Measurements from ENCODE around the gene GALT. TPM values are rescaled to one million over a fixed set of nuclear protein-coding genes. Genes with fewer than 3 reads are reported as not detected.
A peak's percentile ranks its signal among the peaks of the same experiment; 100 is the strongest.

GALT gene
- total RNA-seq, 2 donors from 2014 or later, result 44.3 to 49.3 TPM

DNA sequence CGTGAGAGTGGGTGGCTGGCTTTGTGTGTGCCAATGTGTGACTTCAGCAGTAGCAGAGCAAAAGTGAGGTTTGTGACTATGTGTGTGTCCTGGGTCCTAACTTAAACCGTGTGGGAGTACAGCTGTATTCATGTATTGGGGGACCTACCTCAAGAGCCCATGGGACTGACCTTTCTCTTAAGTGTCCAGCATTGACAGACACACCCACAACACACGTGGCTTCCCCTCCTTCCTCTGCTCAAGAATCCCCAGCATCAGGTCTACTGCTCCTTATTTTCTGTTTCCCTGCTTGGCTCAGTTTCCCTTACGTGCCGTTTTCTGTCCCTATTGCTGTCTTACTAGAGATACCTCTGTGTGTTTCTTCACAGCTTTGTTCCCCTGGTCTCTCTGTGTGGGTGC, 6.1 kb downstream of the GALT start:
- no peak for DNase-seq
- H3K4me1 ChIP-seq (ENCODE audit: control insufficient read depth, insufficient read depth, low read length), result peaks cover 23% of the 10 kb centered on the region
- Mint-ChIP-seq H3K4me1 (peaks cover 47% of the 10 kb centered on the region), H3K27ac (peak overlapping the region; percentile 73), H3K4me3 (peak overlapping the region; percentile 66), H3K36me3 (ENCODE audit: low read depth) (peaks cover 20% of the 10 kb centered on the region), H3K9me3 (no peaks in the 10 kb centered on the region), H3K27me3 (ENCODE audit: insufficient read depth) (peaks cover 3% of the 10 kb centered on the region)
- WGBS, 2 experiments (ENCODE audit: insufficient coverage in 1 of 2, insufficient read length in 1 of 2), result 70 to 77% methylated on average over 3 to 5 of the region's 5 CpGs
- H3K36me3 ChIP-seq (ENCODE audit: control insufficient read depth, insufficient read depth, low read length), result peaks cover 28% of the 10 kb centered on the region
- H3K9me3 ChIP-seq (ENCODE audit: control insufficient read depth, low read length), result no peaks in the 10 kb centered on the region
- peak overlapping the region; percentile 86 for H3K4me3 ChIP-seq (ENCODE audit: low read length)
- no peaks in the 10 kb centered on the region for H3K27me3 ChIP-seq (ENCODE audit: control insufficient read depth, insufficient read depth, low read length, poor library complexity, severe bottlenecking)
- TF ChIP-seq, protein P1, sequence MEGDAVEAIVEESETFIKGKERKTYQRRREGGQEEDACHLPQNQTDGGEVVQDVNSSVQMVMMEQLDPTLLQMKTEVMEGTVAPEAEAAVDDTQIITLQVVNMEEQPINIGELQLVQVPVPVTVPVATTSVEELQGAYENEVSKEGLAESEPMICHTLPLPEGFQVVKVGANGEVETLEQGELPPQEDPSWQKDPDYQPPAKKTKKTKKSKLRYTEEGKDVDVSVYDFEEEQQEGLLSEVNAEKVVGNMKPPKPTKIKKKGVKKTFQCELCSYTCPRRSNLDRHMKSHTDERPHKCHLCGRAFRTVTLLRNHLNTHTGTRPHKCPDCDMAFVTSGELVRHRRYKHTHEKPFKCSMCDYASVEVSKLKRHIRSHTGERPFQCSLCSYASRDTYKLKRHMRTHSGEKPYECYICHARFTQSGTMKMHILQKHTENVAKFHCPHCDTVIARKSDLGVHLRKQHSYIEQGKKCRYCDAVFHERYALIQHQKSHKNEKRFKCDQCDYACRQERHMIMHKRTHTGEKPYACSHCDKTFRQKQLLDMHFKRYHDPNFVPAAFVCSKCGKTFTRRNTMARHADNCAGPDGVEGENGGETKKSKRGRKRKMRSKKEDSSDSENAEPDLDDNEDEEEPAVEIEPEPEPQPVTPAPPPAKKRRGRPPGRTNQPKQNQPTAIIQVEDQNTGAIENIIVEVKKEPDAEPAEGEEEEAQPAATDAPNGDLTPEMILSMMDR (conservative IDR thresholded peaks at IDR 0.05), result no peak
- H3K27ac ChIP-seq (ENCODE audit: low read depth, low read length), result no peak overlapping the region
- no peak overlapping the region for H3K9ac ChIP-seq (ENCODE audit: extremely low read depth, low read length, poor library complexity, severe bottlenecking)

DNA sequence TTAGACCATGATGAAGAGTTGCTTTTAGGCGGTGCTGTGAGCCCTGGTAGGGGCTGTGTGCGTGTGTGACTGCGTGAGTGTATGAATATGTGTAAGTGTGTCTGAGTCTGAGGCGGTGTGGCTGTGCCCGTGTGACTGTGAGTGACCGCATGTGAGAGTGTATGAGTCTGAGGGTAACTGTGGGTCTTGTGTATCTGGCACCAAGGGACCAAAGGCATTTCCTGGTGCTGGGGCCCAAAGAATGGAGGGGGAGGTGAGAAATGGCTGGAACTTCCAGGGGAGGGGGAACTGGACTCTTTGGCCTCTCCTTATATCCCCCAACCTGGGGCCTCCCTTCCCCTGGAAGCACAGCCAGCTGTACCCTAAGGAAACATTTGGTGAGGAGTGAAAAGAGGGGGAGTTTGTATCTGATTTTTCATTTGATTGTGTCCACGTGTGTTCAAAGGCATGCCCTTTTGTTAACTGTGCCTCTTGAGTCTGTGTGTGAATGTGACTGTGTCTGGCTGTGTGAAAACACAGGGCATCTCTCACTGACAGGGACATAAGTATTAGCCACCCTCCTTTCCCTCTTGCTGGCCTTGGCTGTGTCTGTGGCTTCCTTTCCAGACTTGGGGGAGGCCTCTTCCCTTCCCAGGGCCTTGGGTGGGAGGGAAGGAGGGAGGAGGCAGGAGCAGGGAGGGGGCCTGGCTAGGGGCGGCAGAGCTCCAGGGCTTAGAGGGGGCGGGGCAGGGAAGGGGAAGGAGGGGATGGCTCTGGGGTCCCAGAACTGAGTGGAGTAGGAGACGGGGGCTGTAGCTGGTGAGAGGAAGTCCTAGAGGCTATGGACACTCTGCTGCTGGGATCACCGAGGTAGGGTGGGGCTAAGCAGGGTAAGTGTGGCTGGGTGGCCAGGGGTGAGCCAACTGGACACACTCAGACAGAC, 6.9 kb downstream of the GALT start:
- Histone ChIP-seq H3K9ac (ENCODE audit: extremely low read depth, low read length, poor library complexity, severe bottlenecking) (no peak overlapping the region), H3K27ac (ENCODE audit: low read depth, low read length) (peak overlapping the region; percentile 3), H3K9me3 (ENCODE audit: control insufficient read depth, low read length) (no peaks in the 10 kb centered on the region), H3K27me3 (ENCODE audit: control insufficient read depth, insufficient read depth, low read length, poor library complexity, severe bottlenecking) (no peaks in the 10 kb centered on the region), H3K36me3 (ENCODE audit: control insufficient read depth, insufficient read depth, low read length) (peaks cover 24% of the 10 kb centered on the region), H3K4me1 (ENCODE audit: control insufficient read depth, insufficient read depth, low read length) (peaks cover 15% of the 10 kb centered on the region), H3K4me3 (ENCODE audit: low read length) (no peak overlapping the region)
- H3K36me3 Mint-ChIP-seq (ENCODE audit: low read depth), result peaks cover 17% of the 10 kb centered on the region
- TF ChIP-seq, protein P1 (conservative IDR thresholded peaks at IDR 0.05), result no peak
- no peak for DNase-seq
- H3K4me3 Mint-ChIP-seq, result no peak overlapping the region
- peaks cover 3% of the 10 kb centered on the region for H3K27me3 Mint-ChIP-seq (ENCODE audit: insufficient read depth)
- peak overlapping the region; percentile 56 for H3K27ac Mint-ChIP-seq
- peaks cover 42% of the 10 kb centered on the region for H3K4me1 Mint-ChIP-seq
- no peaks in the 10 kb centered on the region for H3K9me3 Mint-ChIP-seq
- WGBS, 2 experiments (ENCODE audit: insufficient coverage in 1 of 2, insufficient read length in 1 of 2), result 56 to 79% methylated on average over 3 to 11 of the region's 11 CpGs

DNA sequence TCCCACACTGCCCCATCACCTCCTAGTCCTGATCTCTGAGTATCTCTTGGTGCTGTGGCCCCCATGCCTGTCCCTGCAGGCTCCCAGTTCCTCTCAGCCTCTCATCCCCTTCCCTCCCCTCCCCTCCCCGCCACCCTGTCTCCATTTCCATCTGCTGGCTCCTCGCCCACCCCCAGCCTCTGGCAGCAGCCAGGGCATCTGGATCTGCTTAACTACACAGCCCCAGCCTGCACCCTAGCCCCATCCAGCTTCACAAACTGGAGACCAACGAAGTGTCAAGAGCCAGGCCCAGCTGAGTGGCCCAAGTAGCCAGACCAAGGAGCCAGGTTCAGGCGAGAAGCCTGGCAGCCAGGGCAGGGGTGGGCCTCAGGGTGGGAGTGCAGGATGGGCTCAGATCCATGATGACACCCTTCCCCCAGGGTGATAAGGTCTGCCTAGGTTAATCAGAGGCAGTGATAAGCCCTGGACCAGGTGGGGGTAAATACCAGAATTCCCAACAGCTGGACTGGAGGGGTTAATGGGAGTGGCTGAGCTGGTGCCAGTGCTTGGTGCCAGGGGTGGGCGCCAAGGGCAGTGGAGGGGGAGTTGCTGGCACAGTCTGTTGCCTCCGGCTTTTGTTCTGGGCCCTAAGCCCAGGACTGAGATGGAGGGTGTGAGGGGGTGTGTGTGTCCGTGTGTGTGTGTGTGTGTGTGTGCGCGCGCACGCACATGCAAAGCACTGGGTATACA, 8.0 kb downstream of the GALT start:
- Histone ChIP-seq H3K36me3 (ENCODE audit: control insufficient read depth, insufficient read depth, low read length) (peaks cover 13% of the 10 kb centered on the region), H3K27ac (ENCODE audit: low read depth, low read length) (no peak overlapping the region), H3K9me3 (ENCODE audit: control insufficient read depth, low read length) (no peaks in the 10 kb centered on the region), H3K4me1 (ENCODE audit: control insufficient read depth, insufficient read depth, low read length) (peaks cover 15% of the 10 kb centered on the region), H3K9ac (ENCODE audit: extremely low read depth, low read length, poor library complexity, severe bottlenecking) (no peak overlapping the region), H3K4me3 (ENCODE audit: low read length) (no peak overlapping the region), H3K27me3 (ENCODE audit: control insufficient read depth, insufficient read depth, low read length, poor library complexity, severe bottlenecking) (no peaks in the 10 kb centered on the region)
- Mint-ChIP-seq H3K9me3 (no peaks in the 10 kb centered on the region), H3K4me1 (peaks cover 42% of the 10 kb centered on the region), H3K27ac (no peak overlapping the region), H3K36me3 (ENCODE audit: low read depth) (peaks cover 6% of the 10 kb centered on the region), H3K4me3 (no peak overlapping the region), H3K27me3 (ENCODE audit: insufficient read depth) (peaks cover 3% of the 10 kb centered on the region)
- no peak for DNase-seq
- WGBS, 2 experiments (ENCODE audit: insufficient coverage in 1 of 2, insufficient read length in 1 of 2), result 83 to 88% methylated on average over 2 to 10 of the region's 11 CpGs
- TF ChIP-seq, protein P1 (conservative IDR thresholded peaks at IDR 0.05), result no peak

Measured in endodermal cell (in vitro differentiated cells).